Measurements from ENCODE around the gene SLC22A12. TPM values are rescaled to one million over a fixed set of nuclear protein-coding genes. Genes with fewer than 3 reads are reported as not detected.
"Not testable (repeated sequence)": the region's sequence is repeated elsewhere in the genome, so short reads cannot be mapped to it uniquely, and the experiment has no call there.

Gene SLC22A12
- total RNA-seq, 2 experiments from 2014 or later: not detected

DNA sequence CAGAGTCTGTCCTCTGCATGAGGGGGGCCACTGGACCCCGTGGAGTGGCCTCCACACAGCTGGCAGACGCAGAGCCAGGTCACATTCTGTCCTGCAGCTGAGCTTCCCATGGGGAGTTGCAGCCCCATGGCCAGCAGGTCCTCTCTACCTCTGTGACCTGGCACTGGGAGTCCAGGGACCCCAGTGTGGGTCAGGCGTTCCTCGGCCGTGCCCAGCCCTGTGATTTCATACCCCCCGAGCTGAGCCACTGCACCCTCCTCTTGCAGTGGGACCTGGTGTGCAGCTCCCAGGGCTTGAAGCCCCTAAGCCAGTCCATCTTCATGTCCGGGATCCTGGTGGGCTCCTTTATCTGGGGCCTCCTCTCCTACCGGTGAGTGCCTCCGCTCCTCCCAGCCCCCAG lies 32.2 kb upstream of the SLC22A12 start:
- Mint-ChIP-seq H3K27me3 (no peaks in the 10 kb centered on the region), H3K4me3 (no peak overlapping the region), H3K4me1 (peaks cover 6% of the 10 kb centered on the region), H3K36me3 (no peaks in the 10 kb centered on the region), H3K27ac (no peak overlapping the region), H3K9me3 (no peaks in the 10 kb centered on the region)
- DNase-seq: no peak
- ATAC-seq (ENCODE audit: low read depth): no peak
- POLR2A ChIA-PET: no interaction called here

DNA sequence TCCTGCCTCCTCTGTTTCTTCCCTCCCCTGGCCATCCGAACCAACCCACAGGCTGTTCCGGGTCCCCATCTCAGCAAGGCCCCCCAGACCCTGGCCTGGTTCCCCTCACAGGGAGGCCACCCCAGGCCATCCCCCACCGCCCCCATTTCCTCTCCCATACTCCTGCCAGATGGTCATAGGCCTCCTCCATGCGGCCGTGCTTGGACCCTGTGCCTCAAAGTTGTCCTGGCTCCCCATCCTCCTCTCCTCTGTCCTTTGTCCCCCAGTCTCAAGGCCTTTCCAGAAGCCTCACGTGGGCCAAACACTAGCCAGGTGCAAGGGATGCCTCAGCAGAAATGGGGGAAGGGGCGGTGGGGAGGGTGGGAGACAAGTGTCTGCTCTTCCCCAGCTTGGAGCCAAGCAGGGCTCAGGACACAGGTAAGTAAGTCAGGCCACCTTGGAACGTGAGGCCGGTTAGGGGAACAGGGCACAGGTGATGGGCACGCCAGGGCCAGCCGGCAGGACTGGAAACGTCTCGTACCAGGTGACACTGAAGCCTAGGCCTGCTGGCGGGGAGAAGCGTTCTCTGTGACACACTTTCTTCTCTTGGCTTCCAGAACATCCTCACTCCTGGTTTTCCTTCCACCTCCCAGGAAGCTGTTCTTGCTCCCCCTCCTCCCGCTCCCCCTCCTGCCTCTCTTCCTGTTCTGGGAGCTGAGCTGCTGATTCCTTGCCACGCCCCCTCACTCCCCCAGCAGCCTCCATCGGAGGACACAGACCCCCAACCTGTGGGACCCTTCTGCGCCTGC lies 31.5 kb upstream of the SLC22A12 start:
- Mint-ChIP-seq H3K27me3 (no peaks in the 10 kb centered on the region), H3K4me1 (peaks cover 7% of the 10 kb centered on the region), H3K27ac (no peak overlapping the region), H3K9me3 (no peaks in the 10 kb centered on the region), H3K4me3 (no peak overlapping the region), H3K36me3 (no peaks in the 10 kb centered on the region)
- DNase-seq: no peak
- POLR2A ChIA-PET: no interaction called here
- no peak for ATAC-seq (ENCODE audit: low read depth)

DNA sequence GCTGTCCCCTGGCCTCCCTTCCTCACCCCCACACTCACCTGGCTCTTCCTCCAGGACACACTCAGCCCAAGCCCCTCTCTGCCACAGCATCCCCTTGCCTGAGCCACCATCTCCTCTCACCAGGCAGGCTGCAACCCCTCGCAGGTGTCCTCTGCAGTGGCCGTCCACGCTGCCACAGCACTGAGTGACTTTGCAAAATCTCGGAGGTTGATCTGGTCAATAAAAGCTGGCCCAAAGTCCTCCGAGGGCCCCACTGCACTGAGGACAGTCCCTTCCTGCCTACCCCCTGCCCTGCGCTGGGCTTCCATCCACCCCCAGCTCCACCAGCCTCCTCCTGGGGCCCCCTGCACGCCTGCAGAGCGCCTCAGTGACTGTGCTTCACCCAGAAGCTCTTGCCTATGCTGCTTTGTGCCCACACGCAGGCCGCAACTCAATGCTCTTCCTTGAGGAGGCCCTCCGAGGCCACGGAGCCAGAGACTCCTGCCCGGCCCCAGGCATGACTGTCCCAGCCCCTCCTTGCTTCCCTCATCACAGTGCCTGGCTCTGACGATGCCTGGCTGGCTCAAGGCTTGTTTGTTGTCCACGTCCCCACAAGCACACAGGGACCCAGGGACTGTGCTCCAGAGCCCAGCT lies 30.8 kb upstream of the SLC22A12 start:
- POLR2A ChIA-PET: no interaction called here
- DNase-seq (no peak), ATAC-seq (ENCODE audit: low read depth) (no peak)
- Mint-ChIP-seq H3K27me3 (no peaks in the 10 kb centered on the region), H3K36me3 (no peaks in the 10 kb centered on the region), H3K4me3 (no peak overlapping the region), H3K9me3 (no peaks in the 10 kb centered on the region), H3K27ac (no peak overlapping the region), H3K4me1 (peaks cover 4% of the 10 kb centered on the region)

DNA sequence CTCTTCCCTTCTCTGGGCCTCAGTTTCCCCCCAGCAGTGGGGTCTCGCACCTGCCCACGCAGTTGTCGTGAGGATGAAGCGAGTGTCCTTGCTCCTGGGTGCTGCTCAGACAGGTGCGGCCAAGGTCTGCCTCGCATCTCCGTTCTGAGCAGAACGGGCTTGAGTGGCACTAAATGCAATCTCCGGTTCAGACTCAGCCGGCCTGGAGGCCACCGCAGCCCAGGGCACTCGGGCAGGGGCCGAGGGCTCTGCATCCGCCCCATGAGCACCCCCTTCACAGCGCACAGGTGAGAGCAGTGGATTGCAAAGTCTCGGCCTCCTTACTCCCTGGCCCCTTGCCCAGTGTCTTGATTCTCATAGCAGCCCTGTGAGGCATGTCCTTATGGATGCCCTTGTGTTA lies 30.1 kb upstream of the SLC22A12 start:
- no peaks in the 10 kb centered on the region for H3K9me3 Mint-ChIP-seq
- POLR2A ChIA-PET: no interaction called here
- H3K27ac Mint-ChIP-seq: no peak overlapping the region
- H3K36me3 Mint-ChIP-seq: no peaks in the 10 kb centered on the region
- ATAC-seq (ENCODE audit: low read depth) (no peak), DNase-seq (no peak)
- H3K4me1 Mint-ChIP-seq: peaks cover 1% of the 10 kb centered on the region
- no peaks in the 10 kb centered on the region for H3K27me3 Mint-ChIP-seq
- no peak overlapping the region for H3K4me3 Mint-ChIP-seq

DNA sequence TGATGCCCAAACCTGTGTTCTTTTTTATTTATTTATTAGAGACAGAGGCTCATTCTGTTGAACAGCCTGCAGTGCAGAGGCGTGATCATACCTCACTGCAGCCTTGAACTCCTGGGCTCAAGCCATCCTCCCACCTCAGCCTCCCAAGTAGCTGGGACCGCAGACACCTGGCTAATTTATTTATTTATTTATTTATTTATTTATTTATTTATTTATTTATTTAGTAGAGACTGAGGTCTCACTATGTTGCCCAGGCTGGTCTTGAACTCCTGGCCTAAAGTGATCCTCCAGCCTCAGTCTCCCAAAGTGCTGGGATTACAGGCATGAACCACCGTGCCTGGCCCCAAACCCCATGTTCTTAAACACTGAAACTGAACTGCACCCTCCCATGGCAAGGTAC lies 29.6 kb upstream of the SLC22A12 start:
- H3K9me3 Mint-ChIP-seq; POLR2A ChIA-PET; H3K36me3 Mint-ChIP-seq; ATAC-seq (ENCODE audit: low read depth); H3K4me3 Mint-ChIP-seq; H3K27me3 Mint-ChIP-seq; DNase-seq; H3K4me1 Mint-ChIP-seq; H3K27ac Mint-ChIP-seq: not testable (repeated sequence)

DNA sequence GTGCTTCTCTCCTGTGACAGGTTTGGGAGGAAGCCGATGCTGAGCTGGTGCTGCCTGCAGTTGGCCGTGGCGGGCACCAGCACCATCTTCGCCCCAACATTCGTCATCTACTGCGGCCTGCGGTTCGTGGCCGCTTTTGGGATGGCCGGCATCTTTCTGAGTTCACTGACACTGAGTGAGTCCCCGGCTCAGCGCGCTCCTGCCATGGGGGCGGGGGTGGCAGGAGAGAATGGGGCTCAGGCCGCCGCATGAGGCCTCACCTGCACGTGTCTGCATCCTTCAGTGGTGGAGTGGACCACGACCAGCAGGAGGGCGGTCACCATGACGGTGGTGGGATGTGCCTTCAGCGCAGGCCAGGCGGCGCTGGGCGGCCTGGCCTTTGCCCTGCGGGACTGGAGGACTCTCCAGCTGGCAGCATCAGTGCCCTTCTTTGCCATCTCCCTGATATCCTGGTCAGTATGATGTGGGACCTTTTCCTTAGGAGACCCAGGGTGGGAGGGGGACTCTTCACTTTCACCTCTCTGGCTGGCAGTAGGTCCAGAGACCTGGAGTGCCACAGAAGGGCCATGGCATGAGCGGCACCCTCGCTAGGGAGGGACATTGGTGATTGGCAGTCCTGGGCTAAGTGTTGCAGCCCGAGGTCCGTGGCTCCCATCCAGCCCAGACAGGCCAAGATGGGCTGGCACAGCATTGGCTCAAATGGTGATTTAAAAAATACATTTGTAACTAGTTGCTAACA lies 28.9 kb upstream of the SLC22A12 start:
- Mint-ChIP-seq H3K27me3 (no peaks in the 10 kb centered on the region), H3K27ac (no peak overlapping the region), H3K4me1 (peaks cover 1% of the 10 kb centered on the region), H3K36me3 (no peaks in the 10 kb centered on the region), H3K9me3 (no peaks in the 10 kb centered on the region), H3K4me3 (no peak overlapping the region)
- DNase-seq: no peak
- ATAC-seq (ENCODE audit: low read depth): no peak
- POLR2A ChIA-PET: no interaction called here

DNA sequence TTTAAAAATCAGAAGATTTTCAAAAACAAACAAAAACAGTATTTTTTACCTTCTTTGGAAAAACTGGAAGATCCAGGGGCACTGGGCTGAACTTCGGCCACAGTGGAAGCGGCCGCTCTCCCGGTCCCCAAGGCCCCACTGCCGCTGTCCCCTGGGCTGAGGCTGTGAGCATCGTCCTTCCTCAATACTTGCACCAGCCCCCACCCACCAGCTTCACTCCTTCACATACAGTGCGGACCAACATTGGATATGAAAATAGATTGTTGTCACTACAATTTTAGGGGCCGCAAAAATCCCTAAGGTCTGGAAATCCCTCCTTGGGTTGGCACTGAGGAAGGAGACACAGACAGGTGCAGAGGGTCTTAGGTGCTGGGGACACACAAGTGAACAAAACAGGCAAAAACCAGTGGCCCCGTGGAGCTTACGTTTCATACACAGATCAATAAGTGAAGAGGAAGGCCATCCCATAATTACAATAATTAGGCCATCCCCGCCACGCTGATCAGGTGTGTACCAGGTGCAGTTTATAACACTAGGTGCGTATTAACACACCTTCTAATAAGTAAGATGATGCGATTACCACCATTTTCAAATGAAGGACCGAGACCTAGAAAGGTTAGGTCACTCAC lies 28.2 kb upstream of the SLC22A12 start:
- POLR2A ChIA-PET: no interaction called here

DNA sequence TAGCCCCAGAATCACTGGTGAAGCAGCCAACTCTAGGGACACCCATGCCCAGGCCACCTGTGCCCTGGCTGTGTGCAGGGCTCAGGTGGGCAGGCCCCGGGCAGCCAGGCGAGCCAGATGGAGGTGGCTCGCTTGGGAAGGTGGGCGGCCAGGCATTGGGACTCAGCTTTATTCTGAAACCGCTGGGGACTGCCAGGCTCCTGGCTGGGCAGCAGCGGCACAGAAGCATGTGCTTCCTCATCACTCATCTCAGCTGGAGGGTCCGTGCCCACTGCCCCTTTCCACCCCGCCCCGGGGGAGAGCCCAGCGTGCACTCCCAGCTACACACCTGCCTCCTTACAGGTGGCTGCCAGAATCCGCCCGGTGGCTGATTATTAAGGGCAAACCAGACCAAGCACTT lies 27.1 kb upstream of the SLC22A12 start:
- ATAC-seq (ENCODE audit: low read depth): no peak
- POLR2A ChIA-PET: no interaction called here
- no peaks in the 10 kb centered on the region for H3K36me3 Mint-ChIP-seq
- H3K27ac Mint-ChIP-seq: no peak overlapping the region
- no peak overlapping the region for H3K4me3 Mint-ChIP-seq
- no peaks in the 10 kb centered on the region for H3K9me3 Mint-ChIP-seq
- peaks cover 1% of the 10 kb centered on the region for H3K4me1 Mint-ChIP-seq
- peak; percentile 17 for DNase-seq
- no peaks in the 10 kb centered on the region for H3K27me3 Mint-ChIP-seq

More for the DNA sequence above, 28.2 kb upstream of the SLC22A12 start:
- no peak overlapping the region for H3K4me3 Mint-ChIP-seq
- H3K36me3 Mint-ChIP-seq: no peaks in the 10 kb centered on the region
- ATAC-seq (ENCODE audit: low read depth): no peak
- H3K9me3 Mint-ChIP-seq: no peaks in the 10 kb centered on the region
- H3K4me1 Mint-ChIP-seq: peaks cover 1% of the 10 kb centered on the region
- H3K27ac Mint-ChIP-seq: no peak overlapping the region
- no peaks in the 10 kb centered on the region for H3K27me3 Mint-ChIP-seq
- no peak for DNase-seq

DNA sequence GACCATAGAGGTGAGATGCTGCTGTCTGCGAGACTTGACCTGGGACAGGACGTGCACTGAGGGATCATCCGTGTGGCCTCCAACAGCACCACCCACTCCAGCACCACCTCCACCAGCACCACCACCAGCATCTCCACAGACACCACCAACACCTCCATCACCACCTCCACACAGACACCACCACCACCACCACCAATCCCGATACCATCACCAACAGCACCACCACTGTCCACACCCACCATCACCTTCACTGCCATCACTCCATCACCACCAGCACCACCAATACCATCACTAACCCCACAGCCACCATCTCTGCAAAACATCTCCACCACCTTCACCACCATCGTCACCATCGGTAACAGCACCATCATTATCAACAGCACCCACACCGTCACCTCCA lies 26.6 kb upstream of the SLC22A12 start:
- Mint-ChIP-seq H3K9me3 (no peaks in the 10 kb centered on the region), H3K4me3 (no peak overlapping the region), H3K36me3 (no peaks in the 10 kb centered on the region), H3K27ac (peak overlapping the region; percentile 6), H3K4me1 (peaks cover 1% of the 10 kb centered on the region), H3K27me3 (no peaks in the 10 kb centered on the region)
- ATAC-seq (ENCODE audit: low read depth) (no peak), DNase-seq (peak; percentile 6)
- POLR2A ChIA-PET: no interaction called here

DNA sequence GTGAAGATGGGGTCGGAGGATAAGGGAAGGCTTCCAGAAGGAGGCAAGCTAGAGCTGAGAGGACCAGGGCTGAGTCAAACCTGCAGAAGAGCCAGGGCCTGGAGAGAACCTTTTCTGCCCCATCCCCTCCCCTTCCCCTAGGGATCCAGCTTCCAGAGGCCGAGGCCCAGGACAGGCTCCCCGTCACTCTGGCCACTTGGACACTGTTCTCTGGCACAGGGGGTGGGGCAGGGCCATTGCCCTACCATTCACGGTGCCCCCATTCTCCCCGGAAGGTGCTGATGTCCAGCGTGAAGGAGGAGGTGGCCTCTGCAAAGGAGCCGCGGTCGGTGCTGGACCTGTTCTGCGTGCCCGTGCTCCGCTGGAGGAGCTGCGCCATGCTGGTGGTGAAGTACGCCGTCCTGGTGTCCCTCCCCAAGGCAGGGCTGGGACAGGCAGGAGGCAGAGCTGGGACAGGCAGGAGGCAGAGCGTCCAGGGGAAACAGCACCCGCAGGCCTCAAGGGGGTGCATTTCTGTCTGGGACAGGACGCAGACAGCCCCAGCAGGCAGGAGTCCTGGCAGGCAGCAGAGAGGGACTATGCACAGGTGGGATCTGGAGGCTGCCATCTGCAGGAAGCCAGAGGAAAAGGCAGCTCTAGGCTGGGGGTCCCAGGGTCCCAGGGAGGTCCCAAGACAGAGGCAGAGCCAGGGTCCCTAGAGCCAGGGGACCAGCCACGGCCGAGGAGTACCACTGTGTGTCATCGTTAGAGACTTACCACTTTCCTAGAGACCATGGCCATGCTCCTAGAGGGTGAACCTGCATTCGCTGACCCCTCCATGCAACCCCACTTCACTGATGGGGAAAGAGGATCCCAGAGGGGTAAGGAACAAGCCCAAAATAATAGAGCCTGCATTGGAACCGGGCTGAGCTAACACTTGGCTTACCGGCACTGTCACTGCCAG lies 25.8 kb upstream of the SLC22A12 start:
- Mint-ChIP-seq H3K27ac (no peak overlapping the region), H3K36me3 (no peaks in the 10 kb centered on the region), H3K27me3 (no peaks in the 10 kb centered on the region), H3K4me3 (no peak overlapping the region), H3K9me3 (no peaks in the 10 kb centered on the region), H3K4me1 (peaks cover 1% of the 10 kb centered on the region)
- DNase-seq (no peak), ATAC-seq (ENCODE audit: low read depth) (no peak)
- POLR2A ChIA-PET: no interaction called here

DNA sequence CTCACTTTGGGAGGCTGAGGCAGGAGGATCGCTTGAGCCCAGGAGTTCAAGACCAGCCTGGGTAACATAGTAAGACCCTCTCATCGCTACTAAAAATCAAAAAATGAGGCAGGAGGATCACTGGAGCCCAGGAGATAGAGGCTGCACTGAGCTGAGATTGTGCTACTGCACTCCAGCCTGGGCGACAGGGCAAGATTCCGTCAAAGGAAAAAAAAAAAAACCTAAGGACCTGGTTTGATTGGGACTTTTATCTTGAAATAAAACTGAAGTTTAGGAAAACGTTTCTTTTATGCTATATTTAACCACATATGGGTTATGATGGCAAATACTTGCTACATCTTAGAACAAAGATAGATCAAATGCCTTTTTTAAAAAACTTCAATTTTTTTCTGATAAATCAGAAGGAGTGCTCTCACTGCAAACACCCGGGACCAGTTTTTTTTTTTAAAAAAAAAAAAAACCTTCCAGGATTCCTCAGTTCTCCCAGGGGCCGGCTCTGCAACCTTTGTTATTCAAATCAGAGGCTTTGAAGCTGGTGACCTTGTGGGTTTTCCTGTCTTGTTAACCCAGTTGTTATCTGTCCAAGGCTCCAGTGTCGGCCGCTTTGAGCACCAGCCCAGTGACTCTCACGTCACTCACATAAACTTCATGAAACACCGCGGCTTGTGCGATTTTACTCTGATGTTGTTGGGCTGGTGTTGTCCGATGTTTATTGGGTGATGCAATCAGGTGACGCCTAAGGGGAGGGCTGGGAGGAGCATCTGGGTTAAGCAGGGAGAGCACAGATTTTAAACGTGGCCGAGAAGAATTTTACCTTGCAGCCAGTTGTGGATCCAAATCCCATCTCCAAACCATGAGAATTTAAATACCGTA lies 24.7 kb upstream of the SLC22A12 start:
- no peak for DNase-seq
- H3K36me3 Mint-ChIP-seq: no peaks in the 10 kb centered on the region
- H3K4me3 Mint-ChIP-seq: no peak overlapping the region

More for the DNA sequence above, 24.7 kb upstream of the SLC22A12 start:
- POLR2A ChIA-PET: interaction anchor here (0.7 kb wide), 1 partner anchor 361 kb away, joined by 3 read pairs; no protein-coding TSS in a partner anchor
- Mint-ChIP-seq H3K4me1 (peaks cover 1% of the 10 kb centered on the region), H3K27me3 (no peaks in the 10 kb centered on the region), H3K27ac (no peak overlapping the region), H3K9me3 (no peaks in the 10 kb centered on the region)
- peak; percentile 44 for ATAC-seq (ENCODE audit: low read depth)
